GM12878 (cell line): ENCODE results near the gene SPSB3. TPM values are rescaled to one million over a fixed set of nuclear protein-coding genes. Genes with fewer than 3 reads are reported as not detected.

Source experiments
- ATAC-seq: fragments of 200-7000 bp; cut with Tn5 transposase; 3 replicates; pipeline ENCODE4 v1.9.1; 2020; ENCODE audit warnings: mild to moderate bottlenecking, moderate library complexity
- BruUV-seq: library from RNA; stranded (reverse); fragments of 400-500 nt; replicated peaks from 2 replicates; lab custom pipeline; 2021; lab: Mats Ljungman, UMichigan
- CTCF ChIA-PET: fragments of 300-600 bp; sonication (Branson Sonifier 250); formaldehyde crosslinking; extraction: SDS; loops from one replicate; lab custom pipeline; 2021; ENCODE audit warnings: inconsistent platforms; lab: Yijun Ruan, JAX
- POLR2A ChIA-PET: fragments of 350-600 bp; formaldehyde crosslinking; extraction: SDS; loops from one replicate; lab custom pipeline; 2021; ENCODE audit warnings: inconsistent platforms; lab: Charles Lee
- RAD21 ChIA-PET: fragments of 300-600 bp; sonication (Branson Sonifier 250); formaldehyde crosslinking; loops from one replicate; lab custom pipeline; 2023; ENCODE audit warnings: antibody characterized with exemption; ENCODE audit not compliant: unreplicated experiment; lab: Charles Lee
- SMC1A ChIA-PET: fragments of 300-600 bp; sonication (Branson Sonifier 250); formaldehyde crosslinking; loops from one replicate; lab custom pipeline; 2023; ENCODE audit not compliant: unreplicated experiment, uncharacterized antibody; lab: Charles Lee
- DNase-seq: peaks from one replicate; pipeline ENCODE4 v3.0.0-alpha.2; 2011; ENCODE audit warnings: low read depth, low spot score
- FAIRE-seq: peaks from 3 replicates; lab custom pipeline; 2011; peaks lifted over from hg19 to GRCh38; lab: Jason Lieb, UNC
- H2AFZ ChIP-seq: 2 replicates; pipeline ENCODE4 v1.6.0; 2011; ENCODE audit warnings: low read depth, low read length, control low read depth; ENCODE audit not compliant: control insufficient read depth
- H3K27ac ChIP-seq: 2 replicates; pipeline ENCODE4 v1.5.1; 2011; ENCODE audit warnings: control low read depth; ENCODE audit not compliant: control insufficient read depth, insufficient read depth
- H3K27me3 ChIP-seq, 2 experiments: replicated peaks in 1 of 2; 2 replicates each; pipeline versions ENCODE4 v1.6.0 to v1.6.1; 2011; ENCODE audit warnings: low read length in 1 of 2; ENCODE audit not compliant: control insufficient read depth in 2 of 2, insufficient read depth in 2 of 2
- H3K36me3 ChIP-seq, 2 experiments: 2 replicates each; pipeline ENCODE4 v1.5.1; 2011; ENCODE audit warnings: low read length in 1 of 2; ENCODE audit not compliant: control insufficient read depth in 2 of 2, insufficient read depth in 2 of 2
- H3K4me1 ChIP-seq: 2 replicates; pipeline ENCODE4 v1.6.1; 2011; ENCODE audit warnings: mild to moderate bottlenecking, low read length, moderate library complexity, mixed read lengths; ENCODE audit not compliant: control insufficient read depth, insufficient read depth
- H3K4me2 ChIP-seq: 2 replicates; pipeline ENCODE4 v1.6.0; 2011; ENCODE audit warnings: control low read depth; ENCODE audit not compliant: control insufficient read depth, insufficient read depth
- H3K4me3 ChIP-seq: fragments of 200-600 bp; sonication (generic); 2 replicates; pipeline ENCODE4 v1.5.1; 2016
- H3K79me2 ChIP-seq: 2 replicates; pipeline ENCODE4 v1.6.0; 2011; ENCODE audit warnings: low read length; ENCODE audit not compliant: control insufficient read depth, insufficient read depth
- H3K9ac ChIP-seq: 2 replicates; pipeline ENCODE4 v1.8.0; 2011; ENCODE audit warnings: low read length, control low read depth, mixed read lengths; ENCODE audit not compliant: control insufficient read depth, insufficient read depth
- H3K9me3 ChIP-seq: replicated peaks from 3 replicates; pipeline ENCODE4 v1.5.1; 2011; ENCODE audit warnings: mild to moderate bottlenecking, low read length; ENCODE audit not compliant: control insufficient read depth, insufficient read depth
- H4K20me1 ChIP-seq: 2 replicates; pipeline ENCODE4 v1.6.0; 2011; ENCODE audit not compliant: control insufficient read depth, insufficient read depth
- ATF2 ChIP-seq: IDR thresholded peaks from 2 replicates; pipeline ENCODE4 v1.6.1; 2012; ENCODE audit warnings: low read length, inconsistent platforms
- BCL3 ChIP-seq: IDR thresholded peaks from 2 replicates; pipeline ENCODE4 v1.6.1; 2011; ENCODE audit warnings: borderline replicate concordance, low read depth, mild to moderate bottlenecking, moderate library complexity, low read length; ENCODE audit not compliant: insufficient read depth, poor library complexity, severe bottlenecking
- CHD4 ChIP-seq: fragments of 200-600 bp; sonication (generic); IDR thresholded peaks from 2 replicates; pipeline ENCODE4 v1.6.1; 2016; ENCODE audit warnings: mild to moderate bottlenecking
- EZH2 ChIP-seq: IDR thresholded peaks from 2 replicates; pipeline ENCODE4 v1.6.1; 2012; ENCODE audit warnings: low read depth, mild to moderate bottlenecking, control low read depth, inconsistent platforms, low read length, borderline replicate concordance; ENCODE audit not compliant: control insufficient read depth
- NKRF ChIP-seq: fragments of 450-650 bp; conservative IDR thresholded peaks from 2 replicates; pipeline ENCODE4 v1.6.1; 2017; ENCODE audit warnings: mild to moderate bottlenecking, moderate library complexity
- RELB ChIP-seq: fragments of 450-650 bp; IDR thresholded peaks from 2 replicates; pipeline ENCODE4 v1.6.1; 2017; ENCODE audit warnings: low read depth, mild to moderate bottlenecking, moderate library complexity
- REST ChIP-seq: IDR thresholded peaks from 2 replicates; pipeline ENCODE4 v1.6.1; 2012; ENCODE audit warnings: mild to moderate bottlenecking, low read depth, low read length
- SRF ChIP-seq, 2 experiments: IDR thresholded peaks; 2 replicates each; pipeline ENCODE4 v1.6.1; 2011; ENCODE audit warnings: low read depth in 2 of 2, low read length in 2 of 2, mild to moderate bottlenecking in 1 of 2, moderate library complexity in 1 of 2
- ZNF217 ChIP-seq: fragments of 450-650 bp; IDR thresholded peaks from 2 replicates; pipeline ENCODE4 v1.6.1; 2017; ENCODE audit warnings: antibody characterized with exemption, mild to moderate bottlenecking
- WGBS: methylation state at CpG from one replicate; pipeline ENCODE4 v1.1.6; 2016; ENCODE audit warnings: low lambda C conversion rate; ENCODE audit not compliant: insufficient replicate concordance, insufficient coverage; ENCODE audit errors: missing lambda C conversion rate; 5-methylcytosine and 5-hydroxymethylcytosine counted together
- in situ Hi-C: fragments of 300-500 bp; cut with MboI; formaldehyde crosslinking; loops from 9 replicates; pipeline ENCODE4 v1.14.3; 2018; ENCODE audit warnings: mixed read lengths
- intact Hi-C: fragments of 100-400 bp; cut with micrococcal nuclease; formaldehyde crosslinking; loops from one replicate; pipeline ENCODE4 v1.14.2; 2022; ENCODE audit not compliant: unreplicated experiment
- polyA plus RNA-seq, 11 experiments: library from polyadenylated mRNA; depleted of rRNA in 4 of 11; unstranded in 6 of 11; stranded (reverse) in 5 of 11; fragments of >200 nt; fragmentation: Nextera tagmentation in 4 of 11; fragmentation: Illumina TruSeq in 1 of 11; extraction: Ambion mirVana in 4 of 11; extraction: Trizol in 1 of 11; gene quantifications; 1 replicate in 1 of 11; 2 replicates in 10 of 11; pipeline versions ENCODE4 v1.2.1 to v1.2.3, GENCODE V29; 2011 to 2016; ENCODE audit warnings: inconsistent platforms in 2 of 11, missing spikeins in 2 of 11, low read depth in 1 of 11
- total RNA-seq, 4 experiments: library from RNA; depleted of rRNA in 3 of 4; stranded (reverse); fragments of >200 nt in 3 of 4; fragmentation: Illumina TruSeq in 1 of 4; extraction: Trizol in 1 of 4; gene quantifications; 2 replicates each; pipeline versions ENCODE4 v1.2.1 to v1.2.3, GENCODE V29; 2013 to 2021

Gene SPSB3
- total and polyA plus RNA-seq, 10 of the 15 experiments (the other 5 are each of a cell fraction or from before 2014, with no cell fraction given), result 0.31 to 26.9 (median 14.0) TPM

- TF ChIP-seq ATF2, result no peak
- no peak for TF ChIP-seq SRF (IDR thresholded peaks at IDR 0.05; ENCODE audit: low read depth in 2 of 2, low read length in 2 of 2)
- no peak for TF ChIP-seq NKRF
- no peak for TF ChIP-seq EZH2
- no peak for TF ChIP-seq ZNF217
- TF ChIP-seq, all 136 proteins: peak for 0
Observed at GRCh38 chr16:1741553-1742165, 40.7 kb downstream of the SPSB3 start (continued).

- no peaks in the 10 kb centered on the region for H3K27me3 ChIP-seq
- H3K36me3 ChIP-seq, result peaks cover 1 to 10% of the 10 kb centered on the region in 2 experiments; a peak in 3 of 4 replicates
- no peak for ATAC-seq
- POLR2A ChIA-PET, result no interaction called here
- no peak overlapping the region for H3K9ac ChIP-seq
- DNase-seq, result no peak
- H4K20me1 ChIP-seq, result no peaks in the 10 kb centered on the region
- RAD21 ChIA-PET, result no interaction called here
- FAIRE-seq, result no peak
- in situ Hi-C loops, result no loop called here
- no peak overlapping the region for H3K27ac ChIP-seq
- no peak overlapping the region for H2AFZ ChIP-seq
- 98% methylated on average over 30 of the region's 30 CpGs for WGBS
- intact Hi-C loops, result no loop called here
- H3K4me1 ChIP-seq, result no peaks in the 10 kb centered on the region
- H3K4me2 ChIP-seq, result no peak overlapping the region
- CTCF ChIA-PET, result interaction anchor here (1.2 kb wide), 1 partner anchor 15 kb away, joined by 3 read pairs; no protein-coding TSS in a partner anchor
- no peak overlapping the region for H3K4me3 ChIP-seq
- H3K79me2 ChIP-seq, result no peaks in the 10 kb centered on the region
- peaks cover 2% of the 10 kb centered on the region; the same call in 1 of the 3 replicates for H3K9me3 ChIP-seq
- SMC1A ChIA-PET, result no interaction called here
- BruUV-seq, result no TSS peak
- no peak for TF ChIP-seq CHD4
- TF ChIP-seq RELB, result no peak
- no peak for TF ChIP-seq REST
- TF ChIP-seq BCL3, result no peak
Observed at GRCh38 chr16:1740781-1741490, 41.4 kb downstream of the SPSB3 start.
